Endodermal cell (in vitro differentiated cells): Measurements from ENCODE around the gene CISD2. TPM values are rescaled to one million over a fixed set of nuclear protein-coding genes. Genes with fewer than 3 reads are reported as not detected.
"Not testable (repeated sequence)": the region's sequence is repeated elsewhere in the genome, so short reads cannot be mapped to it uniquely, and the experiment has no call there.

ENCODE experiments used
- DNase-seq: peaks from one replicate; pipeline ENCODE4 v3.0.0-alpha.2; 2017
- H3K27ac ChIP-seq: 2 replicates; pipeline ENCODE4 v1.5.1; 2013; ENCODE audit warnings: mild to moderate bottlenecking, low read depth, low read length, moderate library complexity
- H3K27me3 ChIP-seq: 2 replicates; pipeline ENCODE4 v1.6.1; 2013; ENCODE audit warnings: mild to moderate bottlenecking, low read length, moderate library complexity; ENCODE audit not compliant: insufficient read depth, control insufficient read depth, poor library complexity, severe bottlenecking
- H3K36me3 ChIP-seq: 2 replicates; pipeline ENCODE4 v1.7.0; 2013; ENCODE audit warnings: mild to moderate bottlenecking, low read length, moderate library complexity; ENCODE audit not compliant: control insufficient read depth, insufficient read depth
- H3K4me1 ChIP-seq: one replicate; pipeline ENCODE4 v1.7.0; 2013; ENCODE audit warnings: low read length; ENCODE audit not compliant: control insufficient read depth, insufficient read depth
- H3K4me3 ChIP-seq: 2 replicates; pipeline ENCODE4 v1.5.1; 2013; ENCODE audit warnings: mild to moderate bottlenecking, low read length, moderate library complexity
- H3K9ac ChIP-seq: 2 replicates; pipeline ENCODE4 v1.6.1; 2013; ENCODE audit warnings: mild to moderate bottlenecking, low read length, moderate library complexity; ENCODE audit not compliant: poor library complexity, severe bottlenecking; ENCODE audit errors: extremely low read depth
- H3K9me3 ChIP-seq: 2 replicates; pipeline ENCODE4 v1.6.1; 2013; ENCODE audit warnings: mild to moderate bottlenecking, low read length, moderate library complexity; ENCODE audit not compliant: control insufficient read depth
- H3K27ac Mint-ChIP-seq: 2 replicates; pipeline ENCODE4 v1.8.0; 2020; ENCODE audit warnings: mixed read lengths
- H3K27me3 Mint-ChIP-seq: 2 replicates; pipeline ENCODE4 v1.8.0; 2021; ENCODE audit warnings: mild to moderate bottlenecking, mixed read lengths; ENCODE audit not compliant: insufficient read depth
- H3K36me3 Mint-ChIP-seq: 2 replicates; pipeline ENCODE4 v1.8.0; 2020; ENCODE audit warnings: low read depth, mixed read lengths
- H3K4me1 Mint-ChIP-seq: 2 replicates; pipeline ENCODE4 v1.8.0; 2020; ENCODE audit warnings: mixed read lengths
- H3K4me3 Mint-ChIP-seq: 2 replicates; pipeline ENCODE4 v1.8.0; 2020; ENCODE audit warnings: mild to moderate bottlenecking, moderate library complexity, mixed read lengths
- H3K9me3 Mint-ChIP-seq: 2 replicates; pipeline ENCODE4 v1.8.0; 2020; ENCODE audit warnings: mild to moderate bottlenecking, mixed read lengths
- WGBS, 2 experiments: methylation state at CpG; one replicate each; pipeline versions ENCODE4 v1.1.5 to v1.1.7; 2013; ENCODE audit warnings: missing lambda C conversion rate in 2 of 2, mixed read lengths in 1 of 2; ENCODE audit not compliant: insufficient coverage in 1 of 2, insufficient read length in 1 of 2; 5-methylcytosine and 5-hydroxymethylcytosine counted together
- total RNA-seq, 2 donors: library from RNA; stranded (reverse); fragmentation: NEBNext Ultra II Directional in 1 of 2; extraction: Animal tissue kit (Norgen Biotek cat#: 25700) in 1 of 2; gene quantifications; 2 replicates in 1 of 2; 3 replicates in 1 of 2; pipeline ENCODE4 v1.2.1, GENCODE V29; 2021
- TF ChIP-seq, protein P1 (sequence below): fragments of 200-600 bp; sonication (generic); conservative IDR thresholded peaks from 2 replicates; pipeline ENCODE4 v1.5.0; 2021; ENCODE audit warnings: antibody characterized with exemption, mild to moderate bottlenecking

The CISD2 gene
- total RNA-seq, 2 donors from 2014 or later: 36.9 to 38.5 TPM

DNA sequence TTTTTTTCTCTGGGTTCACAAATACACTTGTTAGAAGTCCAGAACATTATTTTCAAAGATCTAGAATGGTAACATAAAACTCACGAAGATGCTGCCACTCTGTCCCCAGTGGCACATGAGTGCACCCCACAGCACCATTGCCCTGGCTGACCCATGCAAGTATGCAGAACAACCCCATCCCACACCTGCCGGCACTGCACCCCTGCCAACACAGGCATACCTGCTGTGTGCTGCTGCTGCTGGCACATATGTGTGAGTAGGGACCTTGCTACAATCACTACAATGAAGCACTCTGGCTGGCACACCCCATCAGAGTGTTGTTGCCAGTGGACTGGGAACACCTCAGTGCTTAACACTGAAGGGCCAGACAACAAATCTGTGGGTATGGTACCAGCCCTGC lies 66.9 kb downstream of the CISD2 start:
- Histone ChIP-seq H3K9ac (no peak overlapping the region), H3K4me3 (no peak overlapping the region), H3K4me1 (no peaks in the 10 kb centered on the region), H3K27me3 (no peaks in the 10 kb centered on the region), H3K9me3 (no peaks in the 10 kb centered on the region), H3K27ac (no peak overlapping the region), H3K36me3 (no peaks in the 10 kb centered on the region)
- TF ChIP-seq, protein P1, sequence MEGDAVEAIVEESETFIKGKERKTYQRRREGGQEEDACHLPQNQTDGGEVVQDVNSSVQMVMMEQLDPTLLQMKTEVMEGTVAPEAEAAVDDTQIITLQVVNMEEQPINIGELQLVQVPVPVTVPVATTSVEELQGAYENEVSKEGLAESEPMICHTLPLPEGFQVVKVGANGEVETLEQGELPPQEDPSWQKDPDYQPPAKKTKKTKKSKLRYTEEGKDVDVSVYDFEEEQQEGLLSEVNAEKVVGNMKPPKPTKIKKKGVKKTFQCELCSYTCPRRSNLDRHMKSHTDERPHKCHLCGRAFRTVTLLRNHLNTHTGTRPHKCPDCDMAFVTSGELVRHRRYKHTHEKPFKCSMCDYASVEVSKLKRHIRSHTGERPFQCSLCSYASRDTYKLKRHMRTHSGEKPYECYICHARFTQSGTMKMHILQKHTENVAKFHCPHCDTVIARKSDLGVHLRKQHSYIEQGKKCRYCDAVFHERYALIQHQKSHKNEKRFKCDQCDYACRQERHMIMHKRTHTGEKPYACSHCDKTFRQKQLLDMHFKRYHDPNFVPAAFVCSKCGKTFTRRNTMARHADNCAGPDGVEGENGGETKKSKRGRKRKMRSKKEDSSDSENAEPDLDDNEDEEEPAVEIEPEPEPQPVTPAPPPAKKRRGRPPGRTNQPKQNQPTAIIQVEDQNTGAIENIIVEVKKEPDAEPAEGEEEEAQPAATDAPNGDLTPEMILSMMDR: no peak
- no peak for DNase-seq
- Mint-ChIP-seq H3K27me3 (peaks cover 8% of the 10 kb centered on the region), H3K4me3 (no peak overlapping the region), H3K27ac (no peak overlapping the region), H3K9me3 (no peaks in the 10 kb centered on the region), H3K36me3 (no peaks in the 10 kb centered on the region), H3K4me1 (peaks cover 4% of the 10 kb centered on the region)
- WGBS, 2 experiments: 84 to 90% methylated on average over 2 of the region's 2 CpGs

DNA sequence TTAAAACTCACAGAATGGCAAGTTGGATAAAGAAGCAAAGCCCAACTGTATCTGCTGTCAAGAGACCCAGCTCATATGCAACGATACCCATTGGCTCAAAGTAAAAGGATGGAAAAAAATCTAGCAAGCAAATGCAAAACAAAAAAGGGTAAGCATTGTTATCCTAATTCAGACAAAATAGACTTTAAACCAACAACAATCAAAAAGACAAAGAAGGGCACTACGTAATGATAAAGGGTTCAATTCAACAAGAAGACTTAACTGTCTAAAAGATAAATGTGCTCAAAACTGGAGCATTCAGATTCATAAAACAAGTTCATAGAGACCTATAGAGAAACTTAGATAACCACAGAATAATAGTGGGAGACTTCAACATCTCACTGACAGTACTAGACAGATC lies 69.3 kb downstream of the CISD2 start:
- DNase-seq, H3K27me3 ChIP-seq, H3K4me3 ChIP-seq, H3K36me3 Mint-ChIP-seq, H3K9me3 Mint-ChIP-seq, H3K9ac ChIP-seq, H3K4me3 Mint-ChIP-seq, H3K9me3 ChIP-seq, H3K4me1 Mint-ChIP-seq, H3K4me1 ChIP-seq, H3K36me3 ChIP-seq, H3K27ac Mint-ChIP-seq, H3K27ac ChIP-seq: not testable (repeated sequence)
- H3K27me3 Mint-ChIP-seq: peaks cover 22% of the 10 kb centered on the region
- 80 to 81% methylated on average over 1 to 2 of the region's 2 CpGs for WGBS, 2 experiments

Other genes with a start within 250 kb of the CISD2 start
- 10 to 100 TPM; 30.4 to 32.0 TPM for gene MANBA, start 108.0 kb upstream of the CISD2 start, total RNA-seq
- 100 to 1,000 TPM; 283 to 310 TPM for gene UBE2D3, start 41.4 kb upstream of the CISD2 start, total RNA-seq
- gene SLC9B1, start 150.7 kb downstream of the CISD2 start, total RNA-seq: 1 to 10 TPM; 1.4 TPM
- 10 to 100 TPM in 1 of 2 donors, 1 to 10 TPM in 1; 8.2 to 11.3 TPM for gene SLC9B2, start 207.8 kb downstream of the CISD2 start, total RNA-seq
- gene BDH2, start 230.8 kb downstream of the CISD2 start, total RNA-seq: 10 to 100 TPM; 36.1 to 46.4 TPM